HG03064 (cell line): Measurements from ENCODE around the gene PDE7B.

Experiments used
- ATAC-seq: cut with Tn5 transposase; IDR thresholded peaks from one replicate; pipeline ENCODE4 v1.9.1; 2021; ENCODE audit warnings: low read depth; ENCODE audit not compliant: unreplicated experiment

The PDE7B gene

GRCh38 chr6:136059308-136059707 is 207.8 kb downstream of the PDE7B start:
- ATAC-seq: no peak

GRCh38 chr6:136060052-136060451 is 208.6 kb downstream of the PDE7B start:
- ATAC-seq: no peak

GRCh38 chr6:136060759-136061158 is 209.3 kb downstream of the PDE7B start:
- ATAC-seq: no peak

GRCh38 chr6:136061701-136062100 is 210.2 kb downstream of the PDE7B start:
- ATAC-seq: no peak

- no peak for ATAC-seq
These were observed 211.6 kb downstream of the PDE7B start for GRCh38 chr6:136063096-136063495.

- no peak for ATAC-seq
These were observed 214.5 kb downstream of the PDE7B start for GRCh38 chr6:136066005-136066404.

- no peak for ATAC-seq
These were observed 216.3 kb downstream of the PDE7B start for GRCh38 chr6:136067731-136068341.

GRCh38 chr6:136069119-136069518 is 217.6 kb downstream of the PDE7B start:
- ATAC-seq: no peak

- ATAC-seq: no peak
These were observed 219.3 kb downstream of the PDE7B start for GRCh38 chr6:136070815-136071214.

- ATAC-seq: no peak
These were observed 221.2 kb downstream of the PDE7B start for GRCh38 chr6:136072691-136073090.

- ATAC-seq: no peak
These were observed 221.7 kb downstream of the PDE7B start for GRCh38 chr6:136073216-136073615.

GRCh38 chr6:136076496-136076895 is 225.0 kb downstream of the PDE7B start:
- no peak for ATAC-seq

GRCh38 chr6:136077834-136078576 is 226.5 kb downstream of the PDE7B start:
- ATAC-seq: no peak

GRCh38 chr6:136079701-136080565 is 228.4 kb downstream of the PDE7B start:
- no peak for ATAC-seq

GRCh38 chr6:136083540-136083939 is 232.0 kb downstream of the PDE7B start:
- ATAC-seq: no peak

GRCh38 chr6:136084403-136084802 is 232.9 kb downstream of the PDE7B start:
- no peak for ATAC-seq

- no peak for ATAC-seq
These were observed 234.0 kb downstream of the PDE7B start for GRCh38 chr6:136085370-136086115.

- ATAC-seq: no peak
These were observed 235.2 kb downstream of the PDE7B start for GRCh38 chr6:136086686-136087085.

- no peak for ATAC-seq
These were observed 236.5 kb downstream of the PDE7B start for GRCh38 chr6:136087986-136088385.

GRCh38 chr6:136088693-136089092 is 237.2 kb downstream of the PDE7B start:
- no peak for ATAC-seq

GRCh38 chr6:136089876-136090275 is 238.4 kb downstream of the PDE7B start:
- ATAC-seq: no peak
